D341Med (cell line): ENCODE data around the gene ESRRA.
"Not testable (repeated sequence)": the region's sequence is repeated elsewhere in the genome, so short reads cannot be mapped to it uniquely, and the experiment has no call there.

Experiments
- DNase-seq: peaks from one replicate; pipeline ENCODE4 v3.0.0; 2012; ENCODE audit warnings: low spot score

ESRRA gene

DNA sequence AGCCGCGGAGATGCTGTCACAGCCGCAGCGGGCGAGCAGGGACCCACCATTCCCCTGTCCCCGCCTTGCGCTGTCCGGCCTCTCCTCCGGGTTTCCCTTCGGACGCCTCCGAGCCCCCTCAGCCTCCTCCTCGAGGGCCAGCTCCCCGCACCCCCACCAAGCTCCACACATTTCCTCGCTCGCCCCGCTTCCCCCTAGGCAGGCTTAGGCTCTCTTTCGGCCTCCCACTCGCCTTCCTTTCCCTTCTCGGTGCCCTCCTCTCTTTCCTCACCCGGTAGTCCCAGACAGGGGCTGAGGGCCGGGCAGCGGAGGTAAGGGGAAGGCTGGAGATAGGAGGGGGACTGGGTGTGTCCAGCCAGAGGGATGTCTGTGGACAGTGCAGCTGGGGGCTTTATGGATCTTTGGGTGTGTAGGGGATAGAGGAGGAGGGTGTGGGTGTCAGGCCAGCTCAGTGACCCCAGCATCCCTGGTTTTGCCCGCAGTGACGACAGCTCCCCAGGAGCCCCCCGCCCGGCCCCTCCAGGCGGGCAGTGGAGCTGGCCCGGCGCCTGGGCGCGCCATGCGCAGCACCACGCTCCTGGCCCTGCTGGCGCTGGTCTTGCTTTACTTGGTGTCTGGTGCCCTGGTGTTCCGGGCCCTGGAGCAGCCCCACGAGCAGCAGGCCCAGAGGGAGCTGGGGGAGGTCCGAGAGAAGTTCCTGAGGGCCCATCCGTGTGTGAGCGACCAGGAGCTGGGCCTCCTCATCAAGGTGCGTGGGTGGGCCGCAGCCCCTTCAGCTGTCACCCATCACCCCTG, 12.7 kb upstream of the ESRRA start:
- no peak for DNase-seq

DNA sequence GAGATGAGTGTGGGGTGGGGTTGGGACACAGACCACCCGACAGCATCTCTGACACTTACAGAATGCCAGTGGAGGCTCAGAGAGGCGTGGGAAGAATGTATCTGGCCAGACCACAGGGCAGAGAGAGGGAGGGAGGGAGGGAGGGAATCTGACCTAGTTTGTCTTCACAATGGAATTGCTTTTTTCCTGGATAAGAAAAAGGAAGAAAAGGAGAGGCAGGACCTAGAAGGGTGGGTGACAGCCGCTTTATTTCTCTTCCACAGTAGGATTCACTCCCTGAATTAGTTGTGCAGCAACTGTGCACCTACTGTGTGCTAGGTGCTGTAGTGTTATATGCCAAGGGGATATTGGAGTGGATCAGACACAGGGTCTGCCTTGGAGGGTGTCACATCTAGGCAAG, 10.6 kb upstream of the ESRRA start:
- no peak for DNase-seq

- DNase-seq, result no peak
Measured at GRCh38 chr11:64295760-64296159, 9.6 kb upstream of the ESRRA start.

- DNase-seq, result no peak
Measured at GRCh38 chr11:64296236-64296635, 9.1 kb upstream of the ESRRA start.

GRCh38 chr11:64296830-64297698, 8.3 kb upstream of the ESRRA start:
- no peak for DNase-seq

DNA sequence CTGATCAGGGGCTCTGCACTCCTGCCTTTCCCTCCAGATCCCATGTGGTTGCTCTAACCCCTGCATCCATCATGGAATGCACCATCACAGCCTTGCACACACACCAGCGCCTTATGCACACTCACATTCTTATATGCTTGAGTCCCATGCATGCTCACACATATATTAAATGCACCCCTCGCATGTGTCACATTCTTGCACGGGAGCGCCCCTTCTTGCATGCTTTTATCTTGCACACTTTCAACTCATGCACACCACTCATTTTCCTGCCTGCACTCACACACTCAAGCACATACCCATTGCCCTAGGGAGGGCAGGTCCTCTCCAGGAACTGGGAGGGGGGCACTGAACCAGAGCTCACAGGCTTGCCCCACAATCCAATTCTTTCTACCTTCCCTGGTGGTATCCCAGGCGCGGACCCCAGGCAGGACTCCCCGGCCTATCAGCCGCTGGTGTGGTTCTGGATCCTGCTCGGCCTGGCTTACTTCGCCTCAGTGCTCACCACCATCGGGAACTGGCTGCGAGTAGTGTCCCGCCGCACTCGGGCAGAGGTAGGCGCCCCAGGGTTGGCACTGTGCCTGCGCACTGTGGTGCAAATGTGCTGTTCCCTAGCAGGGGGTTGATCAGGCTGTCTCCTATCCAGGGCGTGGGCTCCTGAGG, 7.5 kb upstream of the ESRRA start:
- DNase-seq, result no peak

GRCh38 chr11:64298966-64299846, 6.1 kb upstream of the ESRRA start:
- DNase-seq, result no peak

DNA sequence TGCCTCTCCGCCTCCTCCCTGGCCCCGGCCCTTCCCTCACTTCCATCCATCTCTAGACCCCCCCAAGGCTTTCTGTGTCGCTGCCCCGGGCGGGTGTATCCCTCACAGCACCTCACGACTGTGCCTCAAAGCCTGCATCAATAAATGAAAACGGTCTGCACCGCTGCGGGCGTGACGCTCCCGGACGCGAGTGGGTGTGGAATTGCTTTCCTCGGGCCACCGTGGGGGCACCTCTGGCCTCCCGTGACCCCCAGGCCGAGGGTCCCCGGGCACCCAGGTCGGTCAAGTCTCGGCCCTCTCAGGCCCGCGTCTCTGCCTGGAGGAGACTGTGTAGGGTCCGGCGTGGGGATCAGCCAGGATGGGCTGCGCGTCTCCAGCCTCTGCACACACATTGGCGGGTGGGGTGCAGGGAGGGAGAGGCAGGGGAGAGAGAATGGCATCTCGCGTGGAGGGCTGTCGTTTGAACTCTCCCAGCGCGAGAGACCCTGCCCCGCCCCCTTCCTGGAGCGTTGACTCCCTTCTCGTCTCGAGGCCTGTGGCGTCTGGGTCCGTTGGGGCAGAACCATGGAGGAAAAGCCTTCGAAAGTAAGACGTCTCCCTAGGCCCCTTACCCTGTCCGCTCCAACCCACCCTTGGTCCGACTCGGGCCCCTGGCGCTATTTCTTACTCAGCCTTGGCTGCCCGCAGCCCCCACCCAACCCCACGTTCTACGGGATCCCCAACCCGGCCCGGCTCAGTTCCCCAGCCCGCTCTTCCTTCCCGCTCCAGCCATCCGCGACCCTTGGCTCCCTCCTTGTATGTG, 5.3 kb upstream of the ESRRA start, which contains the start of gene CATSPERZ:
Gene CATSPERZ, plus strand, starts transcription at position 512 of the 802 bp plus-strand sequence. Its CDS starts 53 bp downstream, at position 565.
- DNase-seq, result no peak

- DNase-seq, result no peak
Measured at GRCh38 chr11:64303109-64304031, 2.0 kb upstream of the ESRRA start.

DNA sequence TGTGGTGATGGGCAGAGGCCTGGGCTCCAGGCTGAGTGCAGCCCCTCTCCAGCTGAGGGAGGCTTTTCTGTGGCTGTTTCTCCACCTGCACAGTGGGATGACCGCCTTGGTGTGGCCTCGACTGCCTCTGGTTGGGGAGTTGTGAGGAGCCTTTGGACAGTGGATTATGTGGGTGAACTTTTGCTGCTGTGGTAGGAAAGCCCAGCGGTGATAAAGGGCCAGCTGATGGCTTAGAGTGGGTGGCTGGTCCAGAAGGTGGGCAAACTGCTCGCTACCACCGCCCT, 1.4 kb upstream of the ESRRA start:
- DNase-seq, result no peak

- DNase-seq, result peak; percentile 81
Measured at GRCh38 chr11:64304316-64305072, 830 bp upstream of the ESRRA start.

GRCh38 chr11:64305691-64306562, 603 bp downstream of the ESRRA start:
- DNase-seq, result no peak

DNA sequence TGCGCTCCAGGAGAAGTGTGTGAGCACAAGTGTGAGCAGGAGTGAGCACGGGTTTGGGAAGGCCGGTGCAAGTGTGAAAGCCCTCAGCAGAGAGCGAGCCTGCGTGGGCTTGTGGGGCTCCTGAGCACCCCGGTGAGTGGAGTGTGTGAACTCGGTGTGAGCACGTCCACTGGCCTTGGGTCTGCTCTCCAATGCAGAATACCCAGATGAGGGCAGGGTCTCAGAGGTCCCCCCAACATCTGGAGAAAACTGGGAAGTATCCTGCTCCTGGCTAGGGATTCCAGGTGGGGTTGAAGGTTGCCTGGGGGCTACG, 1.2 kb downstream of the ESRRA start:
- no peak for DNase-seq

DNA sequence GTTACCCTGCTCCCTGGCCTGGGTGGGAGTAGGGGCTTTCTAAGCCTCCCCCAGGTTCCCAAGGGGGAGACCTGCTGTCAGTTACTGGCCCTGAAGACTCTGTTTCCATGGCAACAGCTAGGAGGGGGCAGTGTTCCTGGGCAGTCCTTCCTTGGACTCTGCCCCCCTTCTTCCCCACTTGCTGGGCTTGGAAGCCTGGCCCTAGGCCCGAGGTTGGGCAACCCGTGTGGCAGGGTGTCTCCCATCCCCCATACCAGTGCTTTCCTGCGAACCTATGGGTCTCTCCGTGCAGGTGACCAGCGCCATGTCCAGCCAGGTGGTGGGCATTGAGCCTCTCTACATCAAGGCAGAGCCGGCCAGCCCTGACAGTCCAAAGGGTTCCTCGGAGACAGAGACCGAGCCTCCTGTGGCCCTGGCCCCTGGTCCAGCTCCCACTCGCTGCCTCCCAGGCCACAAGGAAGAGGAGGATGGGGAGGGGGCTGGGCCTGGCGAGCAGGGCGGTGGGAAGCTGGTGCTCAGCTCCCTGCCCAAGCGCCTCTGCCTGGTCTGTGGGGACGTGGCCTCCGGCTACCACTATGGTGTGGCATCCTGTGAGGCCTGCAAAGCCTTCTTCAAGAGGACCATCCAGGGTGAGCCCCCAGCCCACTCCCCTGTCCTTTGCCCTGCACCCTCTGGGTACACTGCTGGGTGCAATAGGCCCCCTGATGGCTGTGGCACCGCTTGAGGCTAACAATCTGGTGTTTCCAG, 1.7 kb downstream of the ESRRA start:
- no peak for DNase-seq

DNA sequence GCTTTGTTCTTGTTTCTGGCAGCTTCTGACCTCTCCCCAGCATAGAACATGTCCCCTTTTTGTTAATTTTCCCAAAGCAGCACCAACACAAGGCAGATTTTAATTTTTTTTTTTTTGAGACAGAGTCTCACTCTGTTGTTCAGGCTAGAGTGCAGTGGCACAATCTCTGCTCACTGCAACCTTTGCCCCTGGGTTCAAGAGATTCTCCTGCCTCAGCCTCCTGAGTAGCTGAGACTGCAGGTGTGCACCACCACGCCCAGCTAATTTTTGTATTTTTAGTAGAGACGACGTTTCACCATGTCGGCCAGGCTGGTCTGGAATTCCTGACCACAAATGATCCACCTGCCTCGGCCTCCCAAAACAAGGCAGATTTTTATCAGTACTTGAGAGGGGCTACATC, 2.5 kb downstream of the ESRRA start:
- DNase-seq, result not testable (repeated sequence)

DNA sequence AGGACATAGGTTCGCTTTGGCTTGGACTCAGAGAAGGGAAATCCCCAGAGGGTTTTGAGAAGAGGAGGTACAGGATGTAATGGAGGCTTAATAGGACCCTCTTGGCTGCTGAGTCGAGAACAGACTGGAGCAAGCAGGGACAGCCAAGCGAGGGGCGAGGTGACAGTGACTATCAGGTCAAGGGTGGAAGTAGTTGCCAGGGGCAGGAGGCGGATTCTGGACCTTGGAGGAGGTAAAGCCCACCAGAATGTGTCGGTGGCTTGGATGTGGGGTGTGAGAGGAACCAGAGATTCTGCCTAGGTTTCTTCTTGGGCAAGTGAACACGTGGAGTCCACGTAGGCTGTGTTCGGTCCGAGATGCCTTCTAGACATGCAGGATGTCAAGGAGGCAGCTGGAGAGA, 7.6 kb downstream of the ESRRA start:
- DNase-seq, result no peak

DNA sequence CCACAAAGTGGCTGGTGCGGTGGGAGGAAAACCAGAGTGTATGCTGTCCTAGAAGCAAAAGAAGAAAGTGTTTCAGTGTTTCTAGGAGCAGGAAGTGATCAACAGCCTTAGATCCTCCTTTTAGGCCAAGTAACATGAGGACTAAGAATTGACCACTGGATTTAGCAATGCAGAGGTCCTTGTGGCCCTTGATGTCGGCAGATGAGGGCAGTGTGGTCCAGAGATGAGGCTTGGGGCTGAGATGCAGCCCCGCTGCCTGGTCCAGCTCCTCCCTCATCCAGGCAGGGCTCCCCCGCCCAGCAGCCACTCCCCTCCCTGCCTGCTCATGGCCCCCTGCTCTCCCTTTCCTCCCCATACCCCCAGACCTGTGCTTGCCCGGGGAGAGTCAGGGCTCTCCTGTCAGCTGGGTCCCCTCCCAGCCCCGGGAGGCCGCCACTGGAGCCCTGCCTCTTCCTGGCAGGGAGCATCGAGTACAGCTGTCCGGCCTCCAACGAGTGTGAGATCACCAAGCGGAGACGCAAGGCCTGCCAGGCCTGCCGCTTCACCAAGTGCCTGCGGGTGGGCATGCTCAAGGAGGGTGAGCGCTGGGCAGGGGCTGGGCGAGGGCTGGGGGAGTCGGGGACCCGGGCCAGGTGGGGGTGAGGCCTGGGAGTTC, 8.3 kb downstream of the ESRRA start:
- DNase-seq, result no peak
